22Rv1 (cell line): ENCODE measurements around the gene CDK5R2.

Experiments used
- CTCF ChIP-seq: fragments of 450-650 bp; IDR thresholded peaks from 2 replicates; pipeline ENCODE4 v1.5.1; 2017; ENCODE audit warnings: mild to moderate bottlenecking
- ZFX ChIP-seq: fragments of 450-650 bp; IDR thresholded peaks from 2 replicates; pipeline ENCODE4 v1.6.1; 2017; ENCODE audit warnings: antibody characterized with exemption, borderline replicate concordance

- TF ChIP-seq CTCF (no peak), ZFX (no peak)
These were observed 25.0 kb downstream of the CDK5R2 start for GRCh38 chr2:218984239-218985020.
